Activated T-cell treated with anti-CD3 and anti-CD28 coated beads for 1 hour (primary cell): Measurements from ENCODE around the gene ACOX3.
"Not testable (repeated sequence)": the region's sequence is repeated elsewhere in the genome, so short reads cannot be mapped to it uniquely, and the experiment has no call there.

Experiments used
- DNase-seq: peaks from one replicate; pipeline ENCODE4 v3.0.0-alpha.2; 2020; ENCODE audit warnings: low read depth

ACOX3 gene

DNA sequence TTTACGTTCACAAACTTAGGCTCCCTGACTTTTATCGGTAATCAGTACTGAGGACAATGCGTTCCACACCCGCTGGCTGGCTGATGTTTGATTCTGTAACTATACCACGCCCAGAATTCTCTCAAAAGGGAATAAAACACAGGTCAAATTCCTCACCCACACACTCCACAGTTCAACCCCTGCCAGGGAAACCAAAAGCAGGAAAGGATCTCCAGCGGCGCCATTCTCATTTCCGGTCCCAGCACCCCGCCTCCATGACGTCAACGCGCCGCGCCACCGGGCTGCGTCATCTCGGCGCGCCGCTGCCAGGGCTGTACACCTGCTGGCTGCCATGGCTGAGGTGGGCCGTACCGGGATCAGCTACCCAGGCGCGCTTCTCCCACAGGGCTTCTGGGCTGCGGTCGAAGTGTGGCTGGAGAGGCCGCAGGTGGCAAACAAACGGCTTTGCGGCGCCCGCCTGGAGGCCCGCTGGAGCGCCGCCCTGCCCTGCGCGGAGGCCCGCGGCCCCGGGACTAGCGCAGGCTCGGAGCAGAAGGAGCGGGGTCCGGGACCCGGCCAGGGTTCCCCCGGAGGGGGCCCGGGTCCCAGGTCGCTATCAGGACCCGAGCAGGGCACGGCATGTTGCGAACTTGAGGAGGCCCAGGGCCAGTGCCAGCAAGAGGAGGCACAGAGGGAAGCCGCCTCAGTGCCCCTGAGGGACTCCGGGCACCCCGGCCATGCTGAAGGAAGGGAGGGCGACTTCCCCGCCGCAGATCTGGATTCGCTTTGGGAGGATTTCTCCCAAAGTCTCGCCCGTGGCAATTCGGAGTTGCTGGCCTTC lies at the start of gene ACOX3, which contains the start of gene TRMT44:
TSS of gene ACOX3 (minus strand) at position 232 of the 820 bp plus-strand sequence. CDS start 24,202 bp downstream, outside the sequence.
TSS of gene TRMT44 (plus strand) at position 286 of the 820 bp plus-strand sequence. CDS start at position 332, 46 bp downstream.
- peak; percentile 95 for DNase-seq

DNA sequence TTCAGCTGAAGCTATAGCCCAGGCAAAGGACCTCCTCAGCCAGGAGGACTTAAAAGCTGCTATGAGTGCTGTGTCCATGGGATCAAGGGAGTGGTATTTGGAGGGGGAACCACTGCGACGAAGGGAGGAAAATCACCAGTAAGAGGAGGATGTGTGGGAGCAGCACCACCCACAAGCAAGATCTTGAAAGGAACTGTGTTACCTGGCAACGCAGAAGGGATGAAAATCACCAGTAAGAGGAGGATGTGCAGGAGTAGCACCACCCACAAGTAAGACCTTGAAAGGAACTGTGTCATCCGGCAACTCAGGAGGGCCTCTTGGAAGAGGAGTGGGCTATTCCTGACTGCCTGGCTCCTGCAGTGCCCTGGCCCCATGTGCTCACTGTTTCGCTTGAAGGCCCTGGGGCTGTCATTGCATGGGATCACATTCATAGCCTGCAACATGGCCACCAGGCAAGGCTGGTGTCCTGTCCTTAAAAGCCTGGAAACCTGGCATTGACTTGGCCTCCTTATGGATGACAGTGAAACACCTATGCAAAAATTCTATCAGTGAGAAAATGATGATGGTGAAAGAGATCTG lies 48.4 kb upstream of the ACOX3 start:
- no peak for DNase-seq

DNA sequence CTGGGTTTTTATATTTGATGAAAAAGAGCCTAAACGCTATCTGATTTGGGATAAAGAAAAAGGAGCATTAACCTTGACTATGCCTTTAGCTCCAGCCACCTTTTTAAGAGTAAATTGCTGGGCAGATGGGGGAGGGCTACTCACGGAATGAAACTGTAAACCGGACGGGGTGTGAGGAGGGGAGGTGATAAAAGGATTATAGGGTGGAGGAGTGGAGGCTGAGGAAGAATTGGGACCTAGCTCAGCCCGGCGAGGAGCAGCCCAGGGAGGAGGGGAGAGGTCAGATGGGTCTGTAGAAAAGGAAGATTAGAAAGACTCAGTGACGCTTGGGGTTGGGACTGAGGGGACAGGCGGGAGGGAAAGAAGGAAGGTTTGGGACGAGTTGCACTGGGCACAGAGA lies 46.1 kb upstream of the ACOX3 start:
- not testable (repeated sequence) for DNase-seq

DNA sequence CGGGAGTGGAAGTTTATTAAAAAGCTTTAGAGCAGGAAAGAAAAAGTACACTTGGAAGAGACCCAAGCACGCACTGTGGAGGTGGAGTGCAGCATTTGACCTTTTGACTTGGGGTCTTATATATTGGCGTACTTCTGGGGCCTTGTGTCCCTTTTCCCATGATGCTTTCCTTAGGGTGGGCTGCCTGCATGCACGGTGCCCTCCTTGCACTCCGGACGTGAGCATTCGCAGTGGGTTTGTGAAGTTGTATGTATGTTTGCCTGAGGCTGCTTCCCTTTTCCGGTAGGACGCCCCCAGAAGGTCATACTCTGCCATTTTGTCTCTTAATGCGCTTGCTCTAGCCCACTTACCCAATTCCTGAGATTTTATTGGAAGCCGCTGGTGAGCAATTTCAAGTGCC lies 39.7 kb upstream of the ACOX3 start:
- DNase-seq, result no peak

DNA sequence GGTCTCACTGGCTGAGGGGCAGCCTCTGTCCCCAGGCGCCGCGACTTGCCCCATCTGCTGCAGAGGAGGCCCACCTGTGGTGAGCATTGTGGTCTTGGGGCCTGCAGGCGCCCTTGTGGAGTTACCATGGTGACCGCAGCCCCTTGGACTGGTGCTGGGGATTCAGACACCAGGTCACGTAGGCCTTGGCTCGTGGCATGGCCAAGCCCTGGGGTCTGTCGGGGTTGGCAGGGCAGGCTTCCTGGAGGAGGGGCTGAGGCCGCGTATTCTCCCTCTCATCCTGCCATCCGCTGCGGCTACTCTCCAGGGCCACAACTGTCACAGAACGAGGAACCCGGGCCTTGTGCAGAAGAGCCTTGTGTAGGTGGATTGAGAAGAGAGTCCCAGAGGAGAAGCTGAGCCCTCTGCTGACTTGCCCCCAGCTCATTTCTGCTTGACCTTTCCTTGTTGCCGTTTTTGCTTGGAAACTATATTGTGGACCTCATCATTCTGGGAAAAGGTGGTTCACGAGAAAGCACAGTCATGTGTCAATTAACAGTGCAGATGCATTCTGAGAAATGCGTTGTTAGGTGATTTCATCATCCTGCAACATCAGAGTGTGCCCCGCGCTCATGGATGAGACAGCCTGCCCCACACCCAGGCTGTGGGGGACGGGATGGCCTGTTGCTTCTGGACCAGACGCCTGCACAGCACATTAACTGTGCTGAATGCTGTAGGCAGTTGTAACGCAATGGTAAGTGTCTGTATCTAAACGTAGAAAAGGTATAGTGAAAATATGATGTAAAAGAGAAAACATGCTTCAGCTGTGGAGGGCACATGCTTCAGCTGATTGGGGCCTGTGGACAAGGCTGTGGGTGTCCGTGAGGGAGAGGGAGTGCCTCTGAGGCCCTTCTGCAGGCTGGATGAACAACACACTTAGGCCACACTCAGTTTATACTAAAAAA lies 38.5 kb upstream of the ACOX3 start:
- no peak for DNase-seq

DNA sequence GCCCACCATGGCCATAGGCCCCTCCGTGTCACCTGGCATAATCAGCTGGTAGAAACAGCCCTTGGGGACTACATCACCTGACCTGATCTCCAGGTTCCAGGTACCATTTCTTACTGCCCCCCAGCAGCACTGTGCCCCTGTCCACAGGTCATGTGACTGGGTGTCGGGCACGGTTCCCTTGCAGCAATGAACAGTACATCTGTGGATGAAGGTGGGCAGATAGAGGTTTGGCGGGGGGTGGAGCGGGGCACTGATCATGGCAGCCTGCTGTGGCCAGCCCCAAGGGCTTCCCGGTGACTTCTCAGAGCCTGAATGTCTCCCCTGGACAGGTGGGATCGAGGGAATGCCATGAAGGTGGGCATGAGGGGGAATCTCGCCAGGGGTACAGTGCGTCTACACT lies 37.8 kb upstream of the ACOX3 start:
- no peak for DNase-seq

DNA sequence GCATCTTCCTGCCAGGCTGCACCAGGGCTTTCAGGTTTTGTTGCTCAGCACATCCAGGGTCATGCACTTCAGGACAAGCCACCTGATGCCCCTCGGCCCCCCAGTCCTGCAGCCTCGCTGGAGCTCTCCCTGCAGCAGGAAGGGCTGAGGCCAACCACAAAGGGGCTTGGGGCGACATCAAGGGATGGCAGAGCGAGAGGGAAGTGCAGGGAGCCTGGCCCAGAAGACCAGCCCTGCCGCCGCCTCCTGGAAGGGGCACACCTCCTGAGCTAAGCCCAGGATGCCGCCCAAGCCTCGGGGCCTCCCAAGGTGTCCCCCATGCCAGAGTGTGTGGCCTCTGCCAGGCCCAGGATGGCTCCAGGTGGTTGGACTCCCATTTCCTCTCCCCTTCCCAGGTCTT lies 37.2 kb upstream of the ACOX3 start:
- no peak for DNase-seq

DNA sequence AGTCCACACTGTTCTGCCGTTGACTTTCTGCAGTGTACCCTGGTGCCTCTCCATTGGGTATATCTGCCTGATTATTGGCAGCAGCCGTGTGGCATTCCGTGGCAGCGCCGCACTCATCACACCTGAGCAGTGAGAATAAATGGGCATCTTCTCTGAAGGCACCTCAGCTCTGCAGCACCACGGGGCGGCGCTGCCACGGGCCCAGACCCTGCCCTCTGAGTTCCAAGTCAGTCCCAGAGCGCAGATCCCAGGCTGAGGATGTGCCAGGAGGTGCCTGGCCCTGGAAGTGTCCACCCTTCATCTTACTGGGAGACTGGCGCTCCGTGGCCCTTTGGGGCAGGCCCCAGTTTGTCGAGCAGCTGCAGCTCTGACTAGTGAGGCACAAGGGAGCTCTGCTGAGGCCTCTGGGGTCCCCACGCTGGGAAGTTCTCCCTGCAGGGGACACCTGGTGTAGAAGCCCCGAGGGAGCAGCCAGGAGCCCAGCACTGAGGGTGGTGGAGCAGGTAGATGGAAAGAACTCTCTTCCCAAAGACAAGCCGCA lies 36.6 kb upstream of the ACOX3 start:
- DNase-seq, result no peak

DNA sequence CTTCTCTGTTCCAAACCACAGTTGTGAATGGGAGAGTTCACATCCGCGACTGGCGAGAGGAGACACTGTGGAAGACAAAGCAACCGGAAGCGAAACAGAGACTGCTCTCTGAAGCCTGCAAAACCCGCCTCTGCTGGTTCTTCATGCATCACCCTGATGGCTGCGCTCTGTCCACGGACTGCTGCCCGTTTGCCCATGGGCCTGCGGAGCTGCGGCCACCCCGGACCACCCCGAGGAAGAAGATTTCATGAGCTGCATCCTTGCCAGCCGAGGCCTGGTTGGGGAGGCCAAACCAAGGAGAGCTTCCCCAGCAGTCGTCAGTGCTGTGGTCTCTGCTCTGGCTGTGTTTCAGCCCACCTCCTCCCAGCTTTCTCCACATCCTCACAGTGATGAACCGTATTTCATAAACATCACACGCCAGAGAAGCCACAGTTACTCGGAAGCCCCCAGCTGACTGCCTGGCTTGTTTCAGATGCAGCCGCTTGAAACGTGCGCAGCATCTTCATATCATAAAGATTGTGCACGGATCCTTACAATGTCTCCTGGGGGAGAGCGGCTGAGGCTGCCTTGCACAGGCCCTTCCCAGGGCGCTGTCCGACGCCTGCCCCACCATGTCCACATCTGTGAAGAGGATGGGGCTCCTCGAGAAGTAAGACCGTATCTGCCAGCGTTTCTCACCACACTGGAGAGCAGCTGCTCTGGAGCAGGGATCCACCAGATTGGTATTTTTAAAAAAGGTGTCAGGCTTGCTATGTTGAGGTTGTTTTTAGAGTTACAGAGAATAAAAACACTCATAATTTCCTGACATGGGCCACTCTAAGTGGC lies 35.4 kb upstream of the ACOX3 start:
- no peak for DNase-seq

DNA sequence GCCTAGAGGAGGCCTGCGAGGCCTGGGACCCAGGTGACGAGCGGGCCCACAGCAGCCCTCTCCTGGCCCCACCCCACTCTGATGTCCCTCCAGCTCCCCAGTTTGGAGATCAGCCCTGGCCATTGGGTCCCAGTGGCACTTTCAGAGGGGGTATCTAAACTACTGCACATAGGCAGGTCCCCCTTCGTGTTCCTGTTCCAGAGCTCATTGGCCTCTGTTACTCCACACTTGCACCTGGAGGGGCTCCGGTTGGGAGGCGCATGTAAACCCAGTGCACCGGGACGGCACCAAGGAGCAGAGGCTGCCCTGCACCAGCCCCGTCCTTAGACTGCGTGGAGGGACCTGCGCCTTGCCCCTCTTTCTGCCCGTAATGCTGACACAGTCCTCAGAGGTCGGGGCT lies 34.3 kb upstream of the ACOX3 start:
- no peak for DNase-seq

DNA sequence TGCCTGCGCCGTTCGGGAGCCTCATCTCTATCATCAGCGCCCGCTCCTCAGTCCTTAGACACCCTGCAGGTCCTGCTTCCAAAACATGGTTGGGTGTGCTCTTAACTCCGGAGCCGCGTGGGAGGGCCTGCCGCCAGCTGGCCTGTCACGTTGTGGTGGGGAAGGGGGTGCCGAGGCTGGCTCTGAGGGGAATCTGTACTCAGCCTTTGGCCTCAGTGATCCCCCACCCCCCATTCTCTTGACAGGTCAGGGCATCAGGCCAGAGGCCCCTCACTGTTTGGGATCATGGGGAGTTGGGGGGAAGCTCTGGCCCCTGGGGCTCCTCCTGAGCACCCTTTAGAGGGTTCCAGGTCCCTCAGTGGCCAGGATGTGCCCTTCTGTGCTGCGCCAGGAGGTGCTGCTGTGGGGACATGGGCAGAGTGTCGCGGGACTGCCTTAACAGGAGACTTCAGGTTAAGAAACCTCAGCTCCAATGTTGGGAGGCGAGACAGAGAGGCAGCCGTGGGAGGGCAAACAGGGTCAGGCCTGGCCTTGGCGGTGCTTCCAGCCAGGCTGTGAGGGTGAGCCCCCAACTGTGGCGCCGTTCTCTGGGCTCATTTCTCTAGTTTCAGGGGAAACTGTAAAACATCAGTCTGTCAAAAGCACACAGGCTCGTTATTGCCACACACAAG lies 33.5 kb upstream of the ACOX3 start:
- DNase-seq, result no peak

DNA sequence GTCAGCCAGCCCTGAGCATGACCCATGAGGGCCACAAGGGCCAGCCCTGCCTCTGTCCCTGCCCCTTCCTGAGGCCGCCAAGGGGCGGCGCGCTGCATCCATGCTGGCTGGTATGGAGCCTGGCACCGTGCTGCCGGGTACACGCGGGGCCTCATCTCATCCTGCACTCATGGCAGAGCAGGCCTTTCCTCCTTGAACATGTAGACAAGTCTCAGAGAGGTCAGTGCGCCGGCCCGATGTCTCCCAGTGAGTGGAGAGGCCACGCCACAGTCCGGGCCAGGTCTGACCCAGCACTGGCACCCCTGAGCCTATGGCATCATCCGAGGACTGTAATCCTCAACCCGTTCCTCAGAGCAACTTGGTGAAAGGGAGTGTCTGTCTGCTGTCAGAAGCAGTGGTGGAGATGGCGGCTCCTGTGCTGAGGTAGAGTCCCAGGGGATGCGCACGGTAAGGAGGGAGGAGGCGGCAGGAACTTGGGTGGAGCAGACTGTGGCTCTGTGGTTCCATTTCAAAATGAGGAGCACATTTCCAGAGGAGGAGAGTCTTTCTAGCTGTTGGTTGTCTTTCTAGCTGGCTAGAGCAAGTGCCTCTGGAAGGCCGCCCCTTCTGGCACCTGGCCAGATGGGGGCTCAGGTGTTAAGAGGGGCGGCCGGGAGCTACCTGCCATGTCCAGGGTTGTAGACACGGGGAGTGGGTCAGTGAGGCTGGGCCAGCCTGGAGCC lies 32.8 kb upstream of the ACOX3 start:
- DNase-seq, result no peak

DNA sequence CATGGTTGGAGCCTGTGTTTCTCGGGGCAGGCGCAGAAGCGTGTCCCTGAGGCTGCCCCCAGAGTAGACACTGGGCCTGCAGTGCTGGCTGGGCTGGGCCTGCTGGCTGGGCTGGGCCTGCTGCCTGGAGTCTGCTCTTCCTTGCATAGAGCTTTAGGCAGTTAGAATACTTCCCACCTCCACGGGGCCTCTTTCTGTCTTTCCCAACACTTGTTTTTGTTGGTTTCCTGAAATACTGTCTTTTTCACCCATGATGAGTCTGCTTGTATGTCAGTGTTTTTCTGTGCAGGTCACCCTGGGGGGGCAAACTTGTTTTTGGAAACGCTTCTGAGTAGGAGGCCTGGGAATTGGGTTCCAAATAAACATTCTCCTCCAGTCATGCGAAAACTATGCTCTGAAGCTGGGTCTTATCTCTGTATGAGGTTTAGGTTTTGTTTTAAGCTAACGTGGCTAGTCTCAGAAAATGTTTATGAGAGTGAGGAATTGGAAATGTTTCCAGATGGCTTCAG lies 32.2 kb upstream of the ACOX3 start:
- no peak for DNase-seq

DNA sequence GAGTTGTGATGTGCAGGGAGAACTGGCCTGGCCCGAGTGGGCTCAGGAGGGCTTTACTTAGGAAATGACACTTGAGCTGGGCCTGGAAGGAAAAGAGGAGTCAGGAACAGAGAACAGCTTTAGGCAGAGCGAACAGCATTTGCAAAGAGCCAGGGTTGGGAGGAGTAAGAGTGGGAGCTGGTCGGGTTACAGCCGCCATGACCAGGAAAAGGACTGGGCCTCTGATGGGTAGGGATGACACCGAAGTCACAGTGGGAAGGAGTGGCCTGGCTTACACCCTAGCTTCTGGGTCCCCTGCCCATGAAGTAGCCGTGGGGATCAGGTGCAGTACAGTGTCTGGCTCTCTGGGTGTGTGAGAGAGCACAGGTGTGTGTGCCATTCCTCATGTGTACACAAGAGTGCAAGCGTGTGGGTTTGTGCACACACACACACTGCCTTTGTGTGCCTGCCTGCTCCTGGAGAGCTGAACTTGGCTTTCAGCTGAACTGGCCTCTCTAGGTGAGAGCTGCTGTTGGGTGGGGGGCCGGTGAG lies 31.7 kb upstream of the ACOX3 start:
- DNase-seq, result no peak

DNA sequence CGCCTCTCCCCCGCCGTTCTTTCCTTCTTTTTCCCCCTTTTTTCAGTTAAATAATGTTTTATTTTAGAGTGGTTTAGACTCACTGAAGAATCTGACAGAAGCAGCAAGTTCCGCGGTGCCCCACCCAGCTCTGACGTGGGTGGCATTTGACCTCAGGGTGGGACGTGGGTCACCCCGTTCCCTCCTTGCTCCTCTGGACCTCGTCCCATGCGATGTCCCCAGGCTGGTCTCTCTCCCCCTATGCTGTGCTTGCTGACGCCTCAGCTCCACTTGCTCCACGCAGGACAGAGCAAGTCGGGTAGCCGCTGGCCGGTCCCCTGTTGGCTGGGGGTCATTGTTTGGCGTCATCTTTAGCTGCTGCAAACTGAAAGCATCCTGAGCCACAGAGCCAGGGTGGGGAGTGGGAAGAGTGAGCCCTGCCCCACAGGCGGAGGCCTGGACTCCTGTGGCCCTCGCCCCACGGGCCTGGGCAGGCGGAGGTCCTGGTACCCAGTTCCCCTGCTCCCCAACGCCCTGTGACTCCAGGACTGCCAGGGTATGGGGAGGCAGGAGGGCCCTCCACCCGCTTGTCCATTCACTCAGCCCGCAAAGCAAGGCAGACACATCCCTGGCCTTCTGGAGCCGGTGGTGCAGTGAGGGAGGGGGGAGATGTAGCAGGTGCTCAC lies 30.8 kb upstream of the ACOX3 start:
- DNase-seq, result no peak

DNA sequence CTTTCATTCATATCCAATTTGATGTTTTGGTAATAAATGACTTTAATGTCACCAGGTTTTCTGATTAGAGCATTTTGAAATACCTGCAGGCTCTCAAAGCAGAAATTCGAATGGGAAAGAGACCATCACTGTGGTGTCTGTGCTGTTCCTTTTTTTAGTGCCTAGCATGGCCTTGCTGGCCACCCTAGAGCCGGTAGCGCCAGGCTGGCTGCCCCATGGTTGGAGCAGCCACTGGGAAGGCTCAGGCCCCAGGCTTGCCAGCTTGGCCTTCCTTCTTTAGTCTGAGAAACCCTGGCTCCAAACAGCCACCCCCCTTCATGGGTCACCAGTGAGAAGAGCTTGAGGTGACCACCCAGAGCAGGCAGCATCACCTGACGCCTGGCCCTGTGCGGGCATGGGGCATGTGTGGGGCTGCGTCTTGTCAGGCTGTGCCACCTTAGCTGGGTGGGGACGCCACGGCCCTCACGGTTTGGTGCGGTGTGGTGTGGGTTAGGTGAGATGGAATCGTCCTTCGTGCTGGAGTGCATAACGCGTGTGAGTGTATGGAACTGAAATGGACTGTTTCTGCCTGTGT lies 30.0 kb upstream of the ACOX3 start:
- no peak for DNase-seq

DNA sequence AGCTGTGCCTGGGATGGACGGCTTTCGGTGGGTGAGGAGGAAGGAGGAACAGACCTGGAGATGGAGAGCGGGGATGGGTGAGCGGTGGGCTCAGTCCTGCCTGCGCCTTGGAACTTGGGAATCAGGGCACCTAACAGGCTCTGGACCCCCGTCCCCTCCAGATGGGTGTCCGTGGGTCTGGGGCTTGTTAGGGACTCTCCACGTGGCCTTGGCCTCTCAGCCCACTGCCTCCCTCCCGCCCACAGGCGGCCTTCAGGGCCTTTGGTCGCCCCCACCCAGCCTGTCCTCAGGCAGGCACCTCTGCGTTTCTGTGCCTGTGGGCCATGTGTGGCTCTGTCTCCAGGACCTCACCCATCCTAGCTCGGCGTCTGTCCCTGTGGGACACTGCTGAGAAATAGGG lies 29.0 kb upstream of the ACOX3 start:
- DNase-seq, result no peak

DNA sequence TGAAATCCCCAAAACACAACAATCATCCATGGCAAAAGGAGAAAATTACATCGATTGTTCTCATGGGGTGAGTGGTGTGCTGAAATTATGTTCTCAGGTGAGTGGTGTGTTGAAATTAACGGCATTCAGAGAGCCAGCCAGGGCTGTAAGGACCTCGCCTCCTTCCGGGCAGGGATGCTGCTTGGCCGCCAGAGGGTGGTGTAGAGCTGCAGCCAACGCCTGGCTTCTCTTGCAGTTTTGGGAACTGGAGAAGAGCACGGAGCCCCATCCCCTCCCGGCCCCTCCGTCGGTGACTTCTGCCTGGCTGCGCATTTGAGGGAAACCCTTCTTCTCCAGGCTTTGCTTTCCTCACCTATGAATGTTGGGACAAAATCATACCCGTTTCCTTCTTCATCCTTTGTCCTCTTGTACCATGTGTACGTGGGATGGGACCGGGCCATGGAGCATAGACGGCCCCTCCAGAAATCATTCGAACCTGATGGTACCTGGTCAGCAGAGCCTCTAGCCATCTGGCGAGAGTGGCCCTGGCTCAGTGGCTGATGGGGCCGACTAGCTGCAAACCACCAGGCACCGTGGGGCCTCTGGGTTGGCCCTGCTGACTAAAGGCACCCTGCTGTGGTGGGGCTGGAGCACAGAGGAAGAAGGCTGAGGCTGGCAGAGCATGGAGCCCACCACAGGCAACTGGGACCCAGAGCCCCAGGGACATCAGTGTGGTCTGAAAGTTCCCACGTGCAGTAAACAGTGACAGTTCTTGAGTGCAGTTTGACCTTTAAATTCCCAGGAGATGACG lies 28.4 kb upstream of the ACOX3 start:
- DNase-seq, result peak; percentile 39
